ENCODE data around the gene CENPP. TPM values are rescaled to one million over a fixed set of nuclear protein-coding genes. Genes with fewer than 3 reads are reported as not detected.

Gene CENPP
- total RNA-seq, 4 donors from 2014 or later, result 1.5 to 11.6 (median 5.5) TPM

GRCh38 chr9:92627651-92628050, 301.9 kb downstream of the CENPP start:
- no peak for DNase-seq
- WGBS, 2 donors, result 89 to 92% methylated on average over 5 of the region's 5 CpGs
- Histone ChIP-seq H3K4me3 (replicated peaks in 1 of 3) (no peak overlapping the region), H3K27me3 (no peaks in the 10 kb centered on the region), H3K27ac (no peak overlapping the region), H3K9me3 (no peaks in the 10 kb centered on the region), H3K4me1 (no peaks in the 10 kb centered on the region), H3K36me3 (peaks cover 0 to 9% of the 10 kb centered on the region in 2 donors)
- TF ChIP-seq POLR2A (IDR thresholded peaks at IDR 0.05), result no peak
- TF ChIP-seq CTCF (IDR thresholded peaks at IDR 0.05), result no peak
- intact Hi-C loops (cut with DNase I), result no loop called here

GRCh38 chr9:92631452-92632343, 305.9 kb downstream of the CENPP start:
- intact Hi-C loops (cut with DNase I), result loop anchor here (10.0 kb wide), 2 partner anchors 297 to 497 kb away; no protein-coding TSS in a partner anchor
- Histone ChIP-seq H3K9me3 (no peaks in the 10 kb centered on the region), H3K27me3 (no peaks in the 10 kb centered on the region), H3K4me1 (no peaks in the 10 kb centered on the region), H3K27ac (no peak overlapping the region), H3K4me3 (replicated peaks in 1 of 3) (no peak overlapping the region), H3K36me3 (peaks cover 7 to 20% of the 10 kb centered on the region in 2 donors)
- TF ChIP-seq CTCF (IDR thresholded peaks at IDR 0.05) (no peak), POLR2A (IDR thresholded peaks at IDR 0.05) (no peak)
- DNase-seq, result no peak
- 93 to 95% methylated on average over 13 of the region's 13 CpGs for WGBS, 2 donors

- no peaks in the 10 kb centered on the region for H3K9me3 ChIP-seq
- H3K27me3 ChIP-seq, result no peaks in the 10 kb centered on the region
- DNase-seq, result no peak
- TF ChIP-seq POLR2A (IDR thresholded peaks at IDR 0.05), result no peak
- TF ChIP-seq CTCF (IDR thresholded peaks at IDR 0.05), result no peak
- H3K4me3 ChIP-seq (replicated peaks in 1 of 3), result no peak overlapping the region
- intact Hi-C loops (cut with DNase I), result loop anchor here (10.0 kb wide), 2 partner anchors 298 to 498 kb away; no protein-coding TSS in a partner anchor
- peaks cover 9 to 29% of the 10 kb centered on the region in 2 donors for H3K36me3 ChIP-seq
- 92 to 94% methylated on average over 5 of the region's 5 CpGs for WGBS, 2 donors
- no peaks in the 10 kb centered on the region for H3K4me1 ChIP-seq
- no peak overlapping the region for H3K27ac ChIP-seq
These were observed 306.9 kb downstream of the CENPP start for GRCh38 chr9:92632641-92633040.

GRCh38 chr9:92633614-92634278, 308.0 kb downstream of the CENPP start:
- Histone ChIP-seq H3K36me3 (peaks cover 11 to 40% of the 10 kb centered on the region in 2 donors), H3K4me3 (replicated peaks in 1 of 3) (no peak overlapping the region), H3K27ac (no peak overlapping the region), H3K9me3 (no peaks in the 10 kb centered on the region), H3K27me3 (no peaks in the 10 kb centered on the region), H3K4me1 (no peaks in the 10 kb centered on the region)
- intact Hi-C loops (cut with DNase I), result loop anchor here (10.0 kb wide), 2 partner anchors 299 to 499 kb away; no protein-coding TSS in a partner anchor
- 94 to 96% methylated on average over 9 of the region's 9 CpGs for WGBS, 2 donors
- TF ChIP-seq POLR2A (IDR thresholded peaks at IDR 0.05), result no peak
- TF ChIP-seq CTCF (IDR thresholded peaks at IDR 0.05), result no peak
- no peak for DNase-seq

Data from thyroid gland (tissue), 4 donors.